Nephron (organoid): Measurements from ENCODE around the gene TBXT.

Source experiments
- H3K27ac Mint-ChIP-seq, 3 experiments: 2 replicates each; pipeline ENCODE4 v1.8.0; 2020; ENCODE audit warnings: mixed read lengths in 3 of 3, mild to moderate bottlenecking in 2 of 3, moderate library complexity in 1 of 3
- H3K27me3 Mint-ChIP-seq: 2 replicates; pipeline ENCODE4 v1.8.0; 2021; ENCODE audit warnings: low read depth, mild to moderate bottlenecking, moderate library complexity, mixed read lengths
- H3K36me3 Mint-ChIP-seq: 2 replicates; pipeline ENCODE4 v1.8.0; 2020; ENCODE audit warnings: low read depth, mixed read lengths
- H3K4me1 Mint-ChIP-seq: 2 replicates; pipeline ENCODE4 v1.8.0; 2020; ENCODE audit warnings: mixed read lengths
- H3K4me3 Mint-ChIP-seq, 3 experiments: 2 replicates each; pipeline ENCODE4 v1.8.0; 2020; ENCODE audit warnings: mild to moderate bottlenecking in 3 of 3, mixed read lengths in 3 of 3, moderate library complexity in 2 of 3
- H3K9me3 Mint-ChIP-seq: 2 replicates; pipeline ENCODE4 v1.8.0; 2020; ENCODE audit warnings: mixed read lengths
- CTCF ChIP-seq, 3 experiments: fragments of 200-600 bp; sonication (generic); IDR thresholded peaks; one replicate each; pipeline ENCODE4 v1.5.0; 2021; ENCODE audit warnings: antibody characterized with exemption in 3 of 3; ENCODE audit not compliant: unreplicated experiment in 3 of 3

Gene TBXT

DNA sequence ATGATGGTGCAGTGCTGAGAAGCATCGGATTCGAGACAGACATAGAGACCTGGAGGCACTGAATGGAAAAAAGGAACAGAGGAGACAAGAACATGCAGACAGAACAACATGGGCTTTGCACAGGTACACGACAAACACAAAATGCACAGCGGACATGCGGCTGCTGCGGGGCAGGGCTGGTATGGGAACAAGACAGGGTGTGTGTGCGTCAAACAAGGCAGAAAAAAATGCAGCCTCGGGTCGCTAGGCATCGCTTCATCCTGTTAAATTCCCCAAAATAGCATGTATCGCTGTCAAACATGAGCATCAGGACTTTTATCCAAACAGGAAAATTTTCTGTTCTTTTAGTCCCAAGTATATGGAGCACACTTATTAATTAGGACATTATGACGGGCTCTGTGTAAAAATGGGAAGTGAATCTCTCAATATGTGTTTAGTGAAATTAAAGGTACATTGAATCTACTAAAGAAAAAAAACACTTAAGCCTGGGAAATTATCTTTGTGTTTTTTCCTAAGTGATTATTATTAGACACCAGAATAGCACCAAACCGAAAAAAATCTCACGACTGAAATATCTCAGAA is 36.1 kb upstream of the TBXT start:
- Mint-ChIP-seq H3K27me3 (peaks cover 27% of the 10 kb centered on the region), H3K36me3 (no peaks in the 10 kb centered on the region)
- no peak for TF ChIP-seq CTCF (IDR thresholded peaks at IDR 0.05; ENCODE audit: unreplicated experiment in 3 of 3)

GRCh38 chr6:166203003-166203640 is 35.5 kb upstream of the TBXT start:
- Mint-ChIP-seq H3K27me3 (peaks cover 28% of the 10 kb centered on the region), H3K36me3 (no peaks in the 10 kb centered on the region), H3K27ac (no peak overlapping the region), H3K4me1 (peaks cover 10% of the 10 kb centered on the region), H3K4me3 (no peak overlapping the region), H3K9me3 (no peaks in the 10 kb centered on the region)
- no peak for TF ChIP-seq CTCF (IDR thresholded peaks at IDR 0.05; ENCODE audit: unreplicated experiment in 3 of 3)

More for the DNA sequence above, 36.1 kb upstream of the TBXT start:
- H3K9me3 Mint-ChIP-seq, result no peaks in the 10 kb centered on the region
- H3K4me3 Mint-ChIP-seq, result no peak overlapping the region
- peaks cover 10% of the 10 kb centered on the region for H3K4me1 Mint-ChIP-seq
- no peak overlapping the region for H3K27ac Mint-ChIP-seq

DNA sequence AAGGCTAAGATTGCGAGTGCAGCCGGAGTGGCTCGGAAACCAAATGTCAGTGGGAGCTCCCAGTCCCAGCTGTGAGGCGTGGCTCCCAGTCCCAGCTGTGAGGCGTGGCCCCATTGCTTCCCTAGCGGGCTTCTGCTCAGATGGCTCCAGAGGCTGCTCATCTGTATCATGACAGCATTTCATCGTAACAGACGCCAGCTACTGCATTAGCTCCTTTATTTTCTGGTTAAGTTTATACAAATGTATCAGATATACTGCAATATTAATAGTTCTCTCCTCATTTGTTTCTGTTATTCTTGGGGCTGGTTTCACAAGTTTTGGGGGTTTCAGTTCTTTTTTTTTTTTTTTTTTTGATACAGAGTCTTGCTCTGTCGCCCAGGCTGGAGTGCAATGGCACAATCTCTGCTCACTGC is 34.7 kb upstream of the TBXT start:
- Mint-ChIP-seq H3K9me3 (no peaks in the 10 kb centered on the region), H3K4me3 (no peak overlapping the region), H3K4me1 (peaks cover 10% of the 10 kb centered on the region), H3K27me3 (peaks cover 36% of the 10 kb centered on the region), H3K36me3 (no peaks in the 10 kb centered on the region), H3K27ac (no peak overlapping the region)
- TF ChIP-seq CTCF (IDR thresholded peaks at IDR 0.05; ENCODE audit: unreplicated experiment in 3 of 3), result no peak

GRCh38 chr6:166201878-166202277 is 34.2 kb upstream of the TBXT start:
- Mint-ChIP-seq H3K27ac (no peak overlapping the region), H3K9me3 (no peaks in the 10 kb centered on the region), H3K4me1 (peaks cover 8% of the 10 kb centered on the region), H3K36me3 (no peaks in the 10 kb centered on the region), H3K27me3 (peaks cover 40% of the 10 kb centered on the region), H3K4me3 (no peak overlapping the region)
- no peak for TF ChIP-seq CTCF (IDR thresholded peaks at IDR 0.05; ENCODE audit: unreplicated experiment in 3 of 3)

DNA sequence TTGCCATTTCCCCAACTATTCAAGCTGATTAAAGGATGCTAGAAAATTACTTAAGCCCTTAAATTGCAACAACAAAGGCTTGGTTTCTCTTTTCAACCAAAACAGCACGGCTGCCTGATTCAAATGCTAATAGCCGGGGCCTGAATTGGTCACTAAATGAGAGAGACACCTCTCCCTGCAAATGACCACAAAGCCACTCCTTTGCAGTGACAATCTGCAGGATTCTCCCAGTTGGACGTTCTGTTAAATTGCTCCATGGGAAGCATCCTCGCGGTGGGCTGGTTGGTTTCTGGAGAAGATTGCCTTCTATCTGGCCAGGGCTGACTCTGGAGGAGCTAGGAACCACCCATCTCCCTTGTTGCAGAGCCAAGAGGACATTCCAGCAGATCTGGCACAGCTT is 29.7 kb upstream of the TBXT start:
- H3K4me3 Mint-ChIP-seq, result no peak overlapping the region
- peaks cover 5% of the 10 kb centered on the region for H3K4me1 Mint-ChIP-seq
- no peaks in the 10 kb centered on the region for H3K36me3 Mint-ChIP-seq
- TF ChIP-seq CTCF (IDR thresholded peaks at IDR 0.05; ENCODE audit: unreplicated experiment in 3 of 3), result no peak
- H3K27ac Mint-ChIP-seq, result no peak overlapping the region
- no peaks in the 10 kb centered on the region for H3K9me3 Mint-ChIP-seq
- H3K27me3 Mint-ChIP-seq, result peaks cover 43% of the 10 kb centered on the region

GRCh38 chr6:166195860-166196238 is 28.2 kb upstream of the TBXT start:
- H3K9me3 Mint-ChIP-seq, result no peaks in the 10 kb centered on the region
- H3K36me3 Mint-ChIP-seq, result no peaks in the 10 kb centered on the region
- no peak for TF ChIP-seq CTCF (IDR thresholded peaks at IDR 0.05; ENCODE audit: unreplicated experiment in 3 of 3)
- H3K27me3 Mint-ChIP-seq, result peaks cover 37% of the 10 kb centered on the region
- no peak overlapping the region for H3K27ac Mint-ChIP-seq
- peaks cover 5% of the 10 kb centered on the region for H3K4me1 Mint-ChIP-seq
- no peak overlapping the region for H3K4me3 Mint-ChIP-seq
